PC-9 (cell line): ENCODE results near the gene GPRIN1. TPM values are rescaled to one million over a fixed set of nuclear protein-coding genes. Genes with fewer than 3 reads are reported as not detected.

Source experiments
- Bru-seq: library from RNA; stranded (reverse); fragments of 400-500 nt; gene quantifications from one replicate; lab custom pipeline; 2021; lab: Mats Ljungman, UMichigan
- BruChase-seq, 2 experiments: library from RNA; stranded (reverse); fragments of 400-500 nt; gene quantifications; one replicate each; lab custom pipeline; 2021; lab: Mats Ljungman, UMichigan
- BruUV-seq: library from RNA; stranded (reverse); fragments of 400-500 nt; replicated peaks from 2 replicates; lab custom pipeline; 2021; lab: Mats Ljungman, UMichigan
- CTCF ChIA-PET: fragments of 300-600 bp; sonication (Branson Sonifier 250); formaldehyde crosslinking; loops from one replicate; lab custom pipeline; 2022; ENCODE audit warnings: antibody characterized with exemption; lab: Charles Lee
- POLR2A ChIA-PET: fragments of 300-600 bp; sonication (Branson Sonifier 250); formaldehyde crosslinking; loops from one replicate; lab custom pipeline; 2022; ENCODE audit warnings: antibody characterized with exemption; ENCODE audit not compliant: unreplicated experiment; lab: Charles Lee
- DNase-seq, 2 experiments: peaks; one replicate each; pipeline versions ENCODE4 v3.0.0 to v3.0.0-alpha.2; 2015 to 2022; ENCODE audit warnings: mixed read lengths in 1 of 2
- H2AFZ ChIP-seq: fragments of 200-600 bp; sonication (generic); 2 replicates; pipeline ENCODE4 v1.8.1; 2017; ENCODE audit warnings: antibody characterized with exemption
- H3F3A ChIP-seq: fragments of 200-600 bp; sonication (generic); 2 replicates; pipeline ENCODE4 v1.8.1; 2017; ENCODE audit warnings: antibody characterized with exemption, mild to moderate bottlenecking, low read depth; ENCODE audit not compliant: insufficient read depth
- H3K27ac ChIP-seq: fragments of 200-600 bp; sonication (generic); 2 replicates; pipeline ENCODE4 v1.6.1; 2016; ENCODE audit warnings: mixed run types
- H3K27me3 ChIP-seq: fragments of 200-600 bp; sonication (generic); 2 replicates; pipeline ENCODE4 v1.6.1; 2016; ENCODE audit warnings: low read depth, mixed run types; ENCODE audit not compliant: insufficient read depth
- H3K36me3 ChIP-seq: fragments of 200-600 bp; sonication (generic); 2 replicates; pipeline ENCODE4 v1.6.1; 2016; ENCODE audit warnings: low read depth, mixed run types
- H3K4me1 ChIP-seq: fragments of 200-600 bp; sonication (generic); replicated peaks from 2 replicates; pipeline ENCODE4 v1.6.1; 2016; ENCODE audit warnings: mixed run types; ENCODE audit not compliant: insufficient read depth
- H3K4me2 ChIP-seq: fragments of 200-600 bp; sonication (generic); 2 replicates; pipeline ENCODE4 v1.6.1; 2017; ENCODE audit warnings: mixed run types
- H3K4me3 ChIP-seq: fragments of 200-600 bp; sonication (generic); 2 replicates; pipeline ENCODE4 v1.6.1; 2016; ENCODE audit warnings: mixed run types
- H3K79me2 ChIP-seq: fragments of 200-600 bp; sonication (generic); 2 replicates; pipeline ENCODE4 v1.6.1; 2017; ENCODE audit warnings: low read depth, mixed run types
- H3K9me2 ChIP-seq: fragments of 200-600 bp; sonication (generic); 2 replicates; pipeline ENCODE4 v1.8.1; 2017; ENCODE audit warnings: mild to moderate bottlenecking; ENCODE audit not compliant: insufficient read depth
- H3K9me3 ChIP-seq: fragments of 200-600 bp; sonication (generic); 2 replicates; pipeline ENCODE4 v1.8.1; 2016; ENCODE audit warnings: low read depth; ENCODE audit not compliant: insufficient read depth
- H4K20me1 ChIP-seq: fragments of 200-600 bp; sonication (generic); 2 replicates; pipeline ENCODE4 v1.8.1; 2017; ENCODE audit not compliant: insufficient read depth
- CTCF ChIP-seq: fragments of 200-600 bp; sonication (generic); conservative IDR thresholded peaks from 2 replicates; pipeline ENCODE4 v1.6.1; 2017; ENCODE audit warnings: mixed run types, antibody characterized with exemption, mild to moderate bottlenecking, moderate library complexity
- EZH2 ChIP-seq: fragments of 200-600 bp; sonication (generic); IDR thresholded peaks from 2 replicates; pipeline ENCODE4 v1.8.0; 2017; ENCODE audit warnings: antibody characterized with exemption, low read depth
- intact Hi-C: fragments of 100-400 bp; cut with micrococcal nuclease; formaldehyde crosslinking; loops from one replicate; pipeline ENCODE4 v1.10.0; 2022; ENCODE audit not compliant: unreplicated experiment
- long read RNA-seq: library from polyadenylated mRNA; stranded (forward); transcript quantifications from one replicate; pipeline ENCODE4 v2.0.0, GENCODE V29; 2022
- total RNA-seq: library from RNA; stranded (reverse); gene quantifications from 2 replicates; pipeline ENCODE4 v1.2.3, GENCODE V29; 2021

The GPRIN1 gene
- total RNA-seq (7.2 and 11.0 TPM in 2 replicates), Bru-seq, nascent RNA (percentile 47 among the genes with signal in this experiment), BruChase-seq, experiment 1, labeled RNA remaining after a 2-hour chase (percentile 44 among the genes with signal in this experiment), BruChase-seq, experiment 2, labeled RNA remaining after a 6-hour chase (percentile 57 among the genes with signal in this experiment)
- long read RNA-seq, full-length matches to known transcripts = 5 of 16 reads
- long read RNA-seq, partial matches to known transcripts = 0 of 16 reads
- long read RNA-seq, other reads (novel, unspliced or antisense) = 11 of 16 reads

- no TSS peak for BruUV-seq
These were observed at the start of gene GPRIN1 for GRCh38 chr5:176609724-176610434. Gene GPRIN1 (minus strand): TSS chr5:176610156. CDS start chr5:176599834, 10,322 bp downstream.

GRCh38 chr5:176659512-176659839 lies 49.5 kb upstream of the GPRIN1 start:
- Histone ChIP-seq H3K4me1 (no peaks in the 10 kb centered on the region), H3K9me3 (no peaks in the 10 kb centered on the region), H3K36me3 (no peaks in the 10 kb centered on the region), H3K4me2 (no peak overlapping the region), H3K27me3 (no peaks in the 10 kb centered on the region), H3K9me2 (no peaks in the 10 kb centered on the region), H3K27ac (no peak overlapping the region), H3K79me2 (no peaks in the 10 kb centered on the region), H2AFZ (no peak overlapping the region), H4K20me1 (no peaks in the 10 kb centered on the region), H3F3A (peaks cover 5% of the 10 kb centered on the region; the same call in 1 of the 2 replicates), H3K4me3 (no peak overlapping the region)
- CTCF ChIA-PET = interaction anchor here (0.5 to 1.2 kb wide), 3 partner anchors 11 to 471 kb away, joined by 3 to 4 read pairs (median 3); no protein-coding TSS in a partner anchor
- TF ChIP-seq EZH2 = no peak
- DNase-seq = no peak
- intact Hi-C loops = no loop called here
- no TSS peak for BruUV-seq
- POLR2A ChIA-PET = no interaction called here

More at GRCh38 chr5:176609724-176610434, at the start of gene GPRIN1:
- Histone ChIP-seq H3K36me3 (no peaks in the 10 kb centered on the region), H3K27ac (no peak within 1 kb of the TSS), H3K9me3 (no peaks in the 10 kb centered on the region), H3K79me2 (no peaks in the 10 kb centered on the region), H3K4me1 (peaks cover 17% of the 10 kb centered on the region; the same call in 1 of the 2 replicates), H3K27me3 (no peaks in the 10 kb centered on the region), H4K20me1 (peaks cover 4% of the 10 kb centered on the region; the same call in 1 of the 2 replicates), H3K9me2 (no peaks in the 10 kb centered on the region), H2AFZ (peak within 1 kb of the TSS; percentile 82), H3F3A (peaks cover 18% of the 10 kb centered on the region), H3K4me3 (peak within 1 kb of the TSS; percentile 71), H3K4me2 (peak within 1 kb of the TSS; percentile 78)
- intact Hi-C loops = loop anchor here (1.0 kb wide), 1 partner anchor 37 kb away; the partner anchor contains the start of gene TSPAN17
- ChIA-PET POLR2A (no interaction called here), CTCF (interaction anchor here (0.5 kb wide), 1 partner anchor 53 kb away, joined by 4 read pairs; no protein-coding TSS in a partner anchor)
- TF ChIP-seq EZH2 (no peak), CTCF (peak; percentile 39; the same call in 1 of the 2 replicates)
- DNase-seq = peak in 1 of 2 experiments; percentile 73

- Histone ChIP-seq H3K9me2 (no peaks in the 10 kb centered on the region), H3F3A (peaks cover 5% of the 10 kb centered on the region; the same call in 1 of the 2 replicates), H3K4me2 (no peak overlapping the region), H3K27me3 (no peaks in the 10 kb centered on the region), H3K4me1 (no peaks in the 10 kb centered on the region), H3K79me2 (no peaks in the 10 kb centered on the region), H4K20me1 (no peaks in the 10 kb centered on the region), H2AFZ (no peak overlapping the region), H3K27ac (no peak overlapping the region), H3K4me3 (no peak overlapping the region), H3K9me3 (no peaks in the 10 kb centered on the region), H3K36me3 (no peaks in the 10 kb centered on the region)
- TF ChIP-seq EZH2 (no peak), CTCF (no peak)
- intact Hi-C loops = loop anchor here (1.0 kb wide), 1 partner anchor 453 kb away; no protein-coding TSS in a partner anchor
- no peak for DNase-seq
- POLR2A ChIA-PET = no interaction called here
- BruUV-seq = no TSS peak
- CTCF ChIA-PET = interaction anchor here (0.6 to 0.9 kb wide), 3 partner anchors 73 to 453 kb away, joined by 3 to 4 read pairs (median 3); no protein-coding TSS in a partner anchor
These were observed 49.0 kb upstream of the GPRIN1 start for GRCh38 chr5:176658817-176659511.
